Testis (tissue), 2 donors: ENCODE data around the gene LENG1.

Experiments
- POLR2A ChIP-seq: fragments of 450-650 bp; IDR thresholded peaks from one replicate; pipeline ENCODE4 v1.6.1; 2017; ENCODE audit warnings: antibody characterized with exemption, mild to moderate bottlenecking, moderate library complexity
- TF ChIP-seq, protein P1 (sequence below), 3 experiments: fragments of 450-650 bp in 2 of 3; fragments of 200-600 bp in 1 of 3; sonication (generic) in 1 of 3; IDR thresholded peaks; one replicate each; pipeline ENCODE4 v1.5.1; 2016 to 2019; ENCODE audit warnings: antibody characterized with exemption in 3 of 3, mild to moderate bottlenecking in 2 of 3, moderate library complexity in 1 of 3

DNA sequence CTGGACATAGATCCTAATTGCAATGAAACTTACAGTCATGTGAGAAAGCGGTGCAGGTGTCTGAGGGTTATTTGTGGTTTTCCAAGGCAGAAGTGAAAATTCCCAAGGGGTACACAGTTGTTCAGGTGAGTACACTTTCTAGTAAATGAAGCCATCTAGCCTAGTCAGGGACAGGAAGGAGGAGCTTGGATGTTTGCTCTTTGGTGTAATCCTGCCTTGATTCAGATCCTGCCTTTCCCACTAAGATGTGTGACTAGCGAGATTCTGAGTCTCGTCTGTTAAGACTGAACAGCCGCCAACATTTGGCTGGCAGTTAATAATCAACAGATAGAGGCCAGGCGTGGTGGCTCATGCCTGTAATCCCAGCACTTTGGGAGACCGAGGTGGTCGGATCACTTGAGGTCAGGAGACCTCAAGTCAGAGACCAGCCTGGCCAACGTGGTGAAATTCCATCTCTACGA, 43.7 kb upstream of the LENG1 start:
- TF ChIP-seq POLR2A, result no peak
- TF ChIP-seq, protein P1, sequence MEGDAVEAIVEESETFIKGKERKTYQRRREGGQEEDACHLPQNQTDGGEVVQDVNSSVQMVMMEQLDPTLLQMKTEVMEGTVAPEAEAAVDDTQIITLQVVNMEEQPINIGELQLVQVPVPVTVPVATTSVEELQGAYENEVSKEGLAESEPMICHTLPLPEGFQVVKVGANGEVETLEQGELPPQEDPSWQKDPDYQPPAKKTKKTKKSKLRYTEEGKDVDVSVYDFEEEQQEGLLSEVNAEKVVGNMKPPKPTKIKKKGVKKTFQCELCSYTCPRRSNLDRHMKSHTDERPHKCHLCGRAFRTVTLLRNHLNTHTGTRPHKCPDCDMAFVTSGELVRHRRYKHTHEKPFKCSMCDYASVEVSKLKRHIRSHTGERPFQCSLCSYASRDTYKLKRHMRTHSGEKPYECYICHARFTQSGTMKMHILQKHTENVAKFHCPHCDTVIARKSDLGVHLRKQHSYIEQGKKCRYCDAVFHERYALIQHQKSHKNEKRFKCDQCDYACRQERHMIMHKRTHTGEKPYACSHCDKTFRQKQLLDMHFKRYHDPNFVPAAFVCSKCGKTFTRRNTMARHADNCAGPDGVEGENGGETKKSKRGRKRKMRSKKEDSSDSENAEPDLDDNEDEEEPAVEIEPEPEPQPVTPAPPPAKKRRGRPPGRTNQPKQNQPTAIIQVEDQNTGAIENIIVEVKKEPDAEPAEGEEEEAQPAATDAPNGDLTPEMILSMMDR (IDR thresholded peaks at IDR 0.05), result no peak
